WTC11 (cell line): Measurements from ENCODE around the gene CABP1. TPM values are rescaled to one million over a fixed set of nuclear protein-coding genes. Genes with fewer than 3 reads are reported as not detected.

Experiments
- ATAC-seq: fragments of 200-7000 bp; cut with Tn5 transposase; 2 replicates; pipeline ENCODE4 v1.10.0; 2021; ENCODE audit warnings: mild to moderate bottlenecking, moderate library complexity
- CTCF ChIA-PET: fragments of 300-600 bp; sonication (Branson Sonifier 250); formaldehyde crosslinking; loops from one replicate; lab custom pipeline; 2021; ENCODE audit warnings: antibody characterized with exemption; lab: Charles Lee
- POLR2A ChIA-PET: fragments of 350-600 bp; sonication (Branson Sonifier 250); formaldehyde crosslinking; loops from one replicate; lab custom pipeline; 2021; ENCODE audit warnings: antibody characterized with exemption; lab: Charles Lee
- DNase-seq: peaks from one replicate; pipeline ENCODE4 v3.0.0; 2021; ENCODE audit warnings: low spot score
- H3K27ac Mint-ChIP-seq: 2 replicates; pipeline ENCODE4 v1.8.0; 2021; ENCODE audit warnings: mixed read lengths
- H3K27me3 Mint-ChIP-seq: 2 replicates; pipeline ENCODE4 v1.8.0; 2021; ENCODE audit warnings: low read depth, mild to moderate bottlenecking, moderate library complexity, mixed read lengths
- H3K36me3 Mint-ChIP-seq: 2 replicates; pipeline ENCODE4 v1.8.0; 2021; ENCODE audit warnings: mixed read lengths
- H3K4me1 Mint-ChIP-seq: 2 replicates; pipeline ENCODE4 v1.8.0; 2022; ENCODE audit warnings: mixed read lengths
- H3K4me3 Mint-ChIP-seq: 2 replicates; pipeline ENCODE4 v1.8.0; 2021; ENCODE audit warnings: mild to moderate bottlenecking, moderate library complexity, mixed read lengths
- H3K9me3 Mint-ChIP-seq: 2 replicates; pipeline ENCODE4 v1.8.0; 2021; ENCODE audit warnings: mixed read lengths
- ATF1 ChIP-seq: sonication (generic); formaldehyde crosslinking; IDR thresholded peaks from 2 replicates; pipeline ENCODE4 v1.8.1; 2023; ENCODE audit warnings: mild to moderate bottlenecking, moderate library complexity, missing genetic modification reagents
- ATF3 ChIP-seq: sonication (generic); formaldehyde crosslinking; conservative IDR thresholded peaks from 2 replicates; pipeline ENCODE4 v1.8.1; 2022; ENCODE audit warnings: mild to moderate bottlenecking, missing genetic modification reagents
- CREM ChIP-seq: sonication (generic); formaldehyde crosslinking; IDR thresholded peaks from 2 replicates; pipeline ENCODE4 v1.8.1; 2022; ENCODE audit warnings: mild to moderate bottlenecking, missing genetic modification reagents, moderate library complexity
- ELF4 ChIP-seq: sonication (generic); formaldehyde crosslinking; IDR thresholded peaks from 2 replicates; pipeline ENCODE4 v1.8.1; 2022; ENCODE audit warnings: low read depth, mild to moderate bottlenecking, moderate library complexity, missing genetic modification reagents
- ESRRA ChIP-seq: sonication (generic); formaldehyde crosslinking; IDR thresholded peaks from 2 replicates; pipeline ENCODE4 v1.8.1; 2022; ENCODE audit warnings: mild to moderate bottlenecking, missing genetic modification reagents, borderline replicate concordance
- FOXP4 ChIP-seq: sonication (generic); formaldehyde crosslinking; IDR thresholded peaks from 2 replicates; pipeline ENCODE4 v1.8.0; 2022; ENCODE audit warnings: mild to moderate bottlenecking, missing genetic modification reagents
- HMGA2 ChIP-seq: fragments of 250-450 bp; sonication (Bioruptor Pico); IDR thresholded peaks from 2 replicates; pipeline ENCODE4 v1.4.0; 2021; ENCODE audit warnings: mild to moderate bottlenecking, moderate library complexity
- HMGXB4 ChIP-seq: sonication (generic); formaldehyde crosslinking; IDR thresholded peaks from 2 replicates; pipeline ENCODE4 v1.8.1; 2023; ENCODE audit warnings: mild to moderate bottlenecking, moderate library complexity, missing genetic modification reagents
- KAT7 ChIP-seq: sonication (generic); formaldehyde crosslinking; IDR thresholded peaks from 2 replicates; pipeline ENCODE4 v1.8.1; 2023; ENCODE audit warnings: missing genetic modification reagents, mild to moderate bottlenecking, borderline replicate concordance
- NFYB ChIP-seq: sonication (generic); formaldehyde crosslinking; conservative IDR thresholded peaks from 2 replicates; pipeline ENCODE4 v1.8.0; 2022; ENCODE audit warnings: low read depth, missing genetic modification reagents
- NR2C2 ChIP-seq: sonication (generic); formaldehyde crosslinking; IDR thresholded peaks from 2 replicates; pipeline ENCODE4 v1.8.0; 2022; ENCODE audit warnings: mild to moderate bottlenecking, missing genetic modification reagents
- NR3C1 ChIP-seq: sonication (generic); formaldehyde crosslinking; conservative IDR thresholded peaks from 2 replicates; pipeline ENCODE4 v1.8.1; 2023; ENCODE audit warnings: low read depth, mild to moderate bottlenecking, missing genetic modification reagents
- RELA ChIP-seq: sonication (generic); formaldehyde crosslinking; IDR thresholded peaks from 2 replicates; pipeline ENCODE4 v1.8.1; 2022; ENCODE audit warnings: missing genetic modification reagents, mild to moderate bottlenecking, borderline replicate concordance
- SOX15 ChIP-seq: fragments of 250-450 bp; sonication (Bioruptor Pico); IDR thresholded peaks from 2 replicates; pipeline ENCODE4 v1.9.0; 2021; ENCODE audit warnings: mild to moderate bottlenecking
- SP1 ChIP-seq: sonication (generic); formaldehyde crosslinking; conservative IDR thresholded peaks from 2 replicates; pipeline ENCODE4 v1.8.1; 2022; ENCODE audit warnings: missing genetic modification reagents
- TP53 ChIP-seq: sonication (generic); formaldehyde crosslinking; IDR thresholded peaks from 2 replicates; pipeline ENCODE4 v1.8.1; 2023; ENCODE audit warnings: mild to moderate bottlenecking, missing genetic modification reagents
- ZNF219 ChIP-seq: sonication (generic); formaldehyde crosslinking; IDR thresholded peaks from 2 replicates; pipeline ENCODE4 v1.8.0; 2023; ENCODE audit warnings: missing genetic modification reagents, mild to moderate bottlenecking, borderline replicate concordance
- ZNF416 ChIP-seq: fragments of 250-450 bp; sonication (Bioruptor Pico); IDR thresholded peaks from 2 replicates; pipeline ENCODE4 v1.9.0; 2021; ENCODE audit warnings: mild to moderate bottlenecking, inconsistent platforms
- ZNF425 ChIP-seq: fragments of 250-450 bp; sonication (Bioruptor Pico); conservative IDR thresholded peaks from 2 replicates; pipeline ENCODE4 v1.9.0; 2021; ENCODE audit warnings: mild to moderate bottlenecking
- ZNF671 ChIP-seq: fragments of 250-450 bp; sonication (Bioruptor Pico); IDR thresholded peaks from 2 replicates; pipeline ENCODE4 v1.8.0; 2021; ENCODE audit warnings: mild to moderate bottlenecking
- total RNA-seq: library from RNA; stranded (reverse); gene quantifications from 3 replicates; pipeline ENCODE4 v1.2.3, GENCODE V29; 2021
- TF ChIP-seq, protein P1 (sequence below): sonication (generic); formaldehyde crosslinking; IDR thresholded peaks from 2 replicates; pipeline ENCODE4 v1.8.1; 2023; ENCODE audit warnings: mild to moderate bottlenecking, missing genetic modification reagents, moderate library complexity
- TF ChIP-seq, protein P2 (sequence below): sonication (generic); formaldehyde crosslinking; IDR thresholded peaks from 2 replicates; pipeline ENCODE4 v1.8.0; 2022; ENCODE audit warnings: mild to moderate bottlenecking, missing genetic modification reagents
- TF ChIP-seq, protein P3 (sequence below): sonication (generic); formaldehyde crosslinking; IDR thresholded peaks from 2 replicates; pipeline ENCODE4 v1.8.0; 2023; ENCODE audit warnings: missing genetic modification reagents, mild to moderate bottlenecking, borderline replicate concordance

The CABP1 gene
- total RNA-seq, 1 experiment from 2014 or later, result 14.1 TPM

GRCh38 chr12:120686690-120687577 lies 46.5 kb downstream of the CABP1 start, which contains the start of gene MLEC:
MLEC (plus strand) TSS chr12:120687149; CDS start chr12:120687297, 148 bp downstream.
- H3K4me3 Mint-ChIP-seq, result peak within 1 kb of the TSS; percentile 87
- ATAC-seq (peak; percentile 85), DNase-seq (peak; percentile 99)
- no peaks in the 10 kb centered on the region for H3K9me3 Mint-ChIP-seq
- no peaks in the 10 kb centered on the region for H3K36me3 Mint-ChIP-seq
- H3K27ac Mint-ChIP-seq, result peak within 1 kb of the TSS; percentile 96
- ChIA-PET POLR2A (interaction anchor here (0.6 to 1.4 kb wide), 6 partner anchors 23 to 102 kb away, joined by 3 to 9 read pairs (median 3); partner anchors contain the start of genes CABP1 and UNC119B), CTCF (interaction anchor here (0.6 to 3.6 kb wide), 10 partner anchors 11 to 285 kb away, joined by 3 to 24 read pairs (median 4); partner anchors contain the start of genes CABP1 and POP5)
- peaks cover 37% of the 10 kb centered on the region for H3K4me1 Mint-ChIP-seq
- H3K27me3 Mint-ChIP-seq, result no peaks in the 10 kb centered on the region
- TF ChIP-seq ZNF219 (CRISPR knock-in tag) (no peak), ZNF425 (CRISPR knock-in tag) (no peak), KAT7 (peak; percentile 76; the same call in 1 of the 2 replicates), FOXP4 (CRISPR knock-in tag) (0 out of 2 replicates have a peak, but pooled peaks have one; percentile 45), ZNF416 (CRISPR knock-in tag) (no peak), ATF1 (0 out of 2 replicates have a peak, but pooled peaks have one; percentile 29), TP53 (peak; percentile 83; the same call in 1 of the 2 replicates), ZNF671 (CRISPR knock-in tag) (no peak), NFYB (CRISPR knock-in tag) (peak; percentile 80), SOX15 (no peak), HMGA2 (CRISPR knock-in tag) (0 out of 2 replicates have a peak, but pooled peaks have one; percentile 5), RELA (CRISPR knock-in tag) (no peak; the same call in 1 of the 2 replicates), SP1 (CRISPR knock-in tag) (peak; percentile 77), ATF3 (CRISPR knock-in tag) (no peak), NR3C1 (0 out of 2 replicates have a peak, but pooled peaks have one; percentile 59), ELF4 (CRISPR knock-in tag) (0 out of 2 replicates have a peak, but pooled peaks have one; percentile 29), ESRRA (CRISPR knock-in tag) (0 out of 2 replicates have a peak, but pooled peaks have one; percentile 48), NR2C2 (CRISPR knock-in tag) (no peak), HMGXB4 (CRISPR knock-in tag) (peak; percentile 46; the same call in 1 of the 2 replicates), CREM (CRISPR knock-in tag) (no peak)
- TF ChIP-seq, protein P1, sequence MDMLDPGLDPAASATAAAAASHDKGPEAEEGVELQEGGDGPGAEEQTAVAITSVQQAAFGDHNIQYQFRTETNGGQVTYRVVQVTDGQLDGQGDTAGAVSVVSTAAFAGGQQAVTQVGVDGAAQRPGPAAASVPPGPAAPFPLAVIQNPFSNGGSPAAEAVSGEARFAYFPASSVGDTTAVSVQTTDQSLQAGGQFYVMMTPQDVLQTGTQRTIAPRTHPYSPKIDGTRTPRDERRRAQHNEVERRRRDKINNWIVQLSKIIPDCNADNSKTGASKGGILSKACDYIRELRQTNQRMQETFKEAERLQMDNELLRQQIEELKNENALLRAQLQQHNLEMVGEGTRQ, result peak; percentile 8; the same call in 1 of the 2 replicates
- TF ChIP-seq, protein P2, sequence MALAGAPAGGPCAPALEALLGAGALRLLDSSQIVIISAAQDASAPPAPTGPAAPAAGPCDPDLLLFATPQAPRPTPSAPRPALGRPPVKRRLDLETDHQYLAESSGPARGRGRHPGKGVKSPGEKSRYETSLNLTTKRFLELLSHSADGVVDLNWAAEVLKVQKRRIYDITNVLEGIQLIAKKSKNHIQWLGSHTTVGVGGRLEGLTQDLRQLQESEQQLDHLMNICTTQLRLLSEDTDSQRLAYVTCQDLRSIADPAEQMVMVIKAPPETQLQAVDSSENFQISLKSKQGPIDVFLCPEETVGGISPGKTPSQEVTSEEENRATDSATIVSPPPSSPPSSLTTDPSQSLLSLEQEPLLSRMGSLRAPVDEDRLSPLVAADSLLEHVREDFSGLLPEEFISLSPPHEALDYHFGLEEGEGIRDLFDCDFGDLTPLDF (CRISPR knock-in tag), result 0 out of 2 replicates have a peak, but pooled peaks have one; percentile 55
- TF ChIP-seq, protein P3, sequence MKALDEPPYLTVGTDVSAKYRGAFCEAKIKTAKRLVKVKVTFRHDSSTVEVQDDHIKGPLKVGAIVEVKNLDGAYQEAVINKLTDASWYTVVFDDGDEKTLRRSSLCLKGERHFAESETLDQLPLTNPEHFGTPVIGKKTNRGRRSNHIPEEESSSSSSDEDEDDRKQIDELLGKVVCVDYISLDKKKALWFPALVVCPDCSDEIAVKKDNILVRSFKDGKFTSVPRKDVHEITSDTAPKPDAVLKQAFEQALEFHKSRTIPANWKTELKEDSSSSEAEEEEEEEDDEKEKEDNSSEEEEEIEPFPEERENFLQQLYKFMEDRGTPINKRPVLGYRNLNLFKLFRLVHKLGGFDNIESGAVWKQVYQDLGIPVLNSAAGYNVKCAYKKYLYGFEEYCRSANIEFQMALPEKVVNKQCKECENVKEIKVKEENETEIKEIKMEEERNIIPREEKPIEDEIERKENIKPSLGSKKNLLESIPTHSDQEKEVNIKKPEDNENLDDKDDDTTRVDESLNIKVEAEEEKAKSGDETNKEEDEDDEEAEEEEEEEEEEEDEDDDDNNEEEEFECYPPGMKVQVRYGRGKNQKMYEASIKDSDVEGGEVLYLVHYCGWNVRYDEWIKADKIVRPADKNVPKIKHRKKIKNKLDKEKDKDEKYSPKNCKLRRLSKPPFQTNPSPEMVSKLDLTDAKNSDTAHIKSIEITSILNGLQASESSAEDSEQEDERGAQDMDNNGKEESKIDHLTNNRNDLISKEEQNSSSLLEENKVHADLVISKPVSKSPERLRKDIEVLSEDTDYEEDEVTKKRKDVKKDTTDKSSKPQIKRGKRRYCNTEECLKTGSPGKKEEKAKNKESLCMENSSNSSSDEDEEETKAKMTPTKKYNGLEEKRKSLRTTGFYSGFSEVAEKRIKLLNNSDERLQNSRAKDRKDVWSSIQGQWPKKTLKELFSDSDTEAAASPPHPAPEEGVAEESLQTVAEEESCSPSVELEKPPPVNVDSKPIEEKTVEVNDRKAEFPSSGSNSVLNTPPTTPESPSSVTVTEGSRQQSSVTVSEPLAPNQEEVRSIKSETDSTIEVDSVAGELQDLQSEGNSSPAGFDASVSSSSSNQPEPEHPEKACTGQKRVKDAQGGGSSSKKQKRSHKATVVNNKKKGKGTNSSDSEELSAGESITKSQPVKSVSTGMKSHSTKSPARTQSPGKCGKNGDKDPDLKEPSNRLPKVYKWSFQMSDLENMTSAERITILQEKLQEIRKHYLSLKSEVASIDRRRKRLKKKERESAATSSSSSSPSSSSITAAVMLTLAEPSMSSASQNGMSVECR (CRISPR knock-in tag), result no peak
